Bronchial smooth muscle cell (primary cell): ENCODE data around the gene TNIP2. TPM values are rescaled to one million over a fixed set of nuclear protein-coding genes. Genes with fewer than 3 reads are reported as not detected.

Experiments
- total RNA-seq: library from RNA; depleted of rRNA; stranded (reverse); fragments of >200 nt; gene quantifications from 2 replicates; pipeline ENCODE4 v1.2.1, GENCODE V29; 2014

Gene TNIP2, protein sequence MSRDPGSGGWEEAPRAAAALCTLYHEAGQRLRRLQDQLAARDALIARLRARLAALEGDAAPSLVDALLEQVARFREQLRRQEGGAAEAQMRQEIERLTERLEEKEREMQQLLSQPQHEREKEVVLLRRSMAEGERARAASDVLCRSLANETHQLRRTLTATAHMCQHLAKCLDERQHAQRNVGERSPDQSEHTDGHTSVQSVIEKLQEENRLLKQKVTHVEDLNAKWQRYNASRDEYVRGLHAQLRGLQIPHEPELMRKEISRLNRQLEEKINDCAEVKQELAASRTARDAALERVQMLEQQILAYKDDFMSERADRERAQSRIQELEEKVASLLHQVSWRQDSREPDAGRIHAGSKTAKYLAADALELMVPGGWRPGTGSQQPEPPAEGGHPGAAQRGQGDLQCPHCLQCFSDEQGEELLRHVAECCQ
- 45.2 and 49.6 TPM in 2 replicates for total RNA-seq

DNA sequence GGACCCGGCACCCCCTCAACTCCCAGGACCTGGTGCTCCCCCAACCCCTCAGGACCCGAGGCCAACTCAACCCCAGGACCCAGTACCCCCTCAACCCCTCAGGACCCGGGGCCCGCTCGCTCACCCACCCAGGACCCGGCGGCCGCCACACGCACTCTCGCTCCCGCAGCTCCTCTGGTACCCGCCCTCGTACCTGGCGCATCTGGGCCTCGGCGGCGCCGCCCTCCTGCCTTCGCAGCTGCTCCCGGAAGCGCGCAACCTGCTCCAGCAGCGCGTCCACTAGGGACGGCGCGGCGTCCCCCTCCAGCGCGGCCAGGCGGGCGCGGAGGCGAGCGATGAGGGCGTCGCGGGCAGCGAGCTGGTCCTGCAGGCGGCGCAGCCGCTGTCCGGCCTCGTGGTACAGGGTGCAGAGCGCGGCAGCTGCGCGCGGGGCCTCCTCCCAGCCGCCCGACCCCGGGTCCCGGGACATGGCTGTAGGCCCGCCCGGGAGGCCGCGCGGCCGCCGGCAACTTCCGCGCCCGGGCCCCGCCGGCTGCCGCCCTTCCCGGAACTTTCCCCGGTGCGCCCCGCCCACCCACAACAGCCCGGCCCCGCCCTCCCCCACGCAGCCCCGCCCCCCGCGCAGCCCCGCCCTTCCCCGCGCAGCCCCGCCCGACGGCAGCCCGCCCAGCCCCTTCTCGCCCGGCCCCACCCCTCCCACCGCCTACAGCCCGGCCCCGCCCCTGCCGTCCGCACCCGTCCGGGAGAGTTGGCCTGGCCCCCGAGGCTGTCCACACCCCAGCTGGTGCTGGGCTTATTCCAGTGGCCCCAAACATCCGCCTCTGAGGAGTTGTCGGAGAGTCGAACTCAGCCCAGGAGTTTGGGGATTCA is at the start of gene TNIP2:
Gene TNIP2, minus strand, starts transcription at position 516 of the 870 bp plus-strand sequence. Its CDS starts 47 bp downstream, at position 469.

DNA sequence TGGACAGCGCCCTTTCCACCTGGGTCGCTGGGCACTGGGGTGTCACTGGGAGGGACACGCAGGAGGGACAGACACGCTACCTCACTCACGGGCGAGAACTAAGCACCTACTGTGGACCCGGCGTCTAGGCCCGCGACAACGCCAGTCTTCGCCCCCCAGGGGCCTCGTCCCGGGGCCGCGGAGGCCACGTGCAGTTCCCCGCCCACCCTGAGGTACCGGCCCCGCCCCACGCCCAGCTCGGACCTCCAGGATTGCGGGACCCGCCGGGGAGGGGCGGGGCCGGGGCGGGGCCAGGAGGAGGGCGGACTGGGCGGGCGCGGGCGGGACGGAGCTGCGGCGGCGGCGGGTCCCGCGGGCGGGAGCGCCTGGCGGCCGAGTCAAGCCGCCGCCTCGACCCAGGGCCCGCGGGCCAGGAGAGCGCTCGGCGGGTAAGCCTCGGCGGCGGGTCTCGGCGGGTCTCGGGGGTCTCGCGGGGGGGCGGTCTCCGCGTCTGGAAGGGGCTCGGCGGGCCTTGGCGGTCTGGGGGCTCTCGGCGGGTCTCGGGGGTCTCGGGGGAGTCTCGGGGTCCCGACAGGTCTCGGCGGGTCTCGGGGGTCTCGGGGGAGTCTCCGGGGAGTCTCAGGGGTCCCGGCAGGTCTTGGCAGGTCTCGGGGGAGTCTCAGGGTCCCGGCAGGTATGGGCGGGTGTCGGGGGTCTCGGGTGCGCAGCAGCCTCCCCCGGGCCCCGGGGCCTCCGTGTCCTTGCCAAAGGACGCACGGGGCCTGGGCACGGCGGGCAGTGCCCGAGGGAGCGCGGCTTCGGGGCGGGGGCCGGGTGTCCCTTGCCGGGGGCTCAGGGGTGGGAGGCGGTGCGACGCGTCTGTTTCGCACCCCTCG is 36.8 kb upstream of the TNIP2 start, which contains the start of gene SH3BP2:
Gene SH3BP2, plus strand, starts transcription at position 375 of the 875 bp plus-strand sequence. CDS start 27,533 bp downstream, outside the sequence.

Other genes starting within 250 kb of the TNIP2 start
- 8.6 and 9.1 TPM in 2 replicates for gene FAM193A, start 219.7 kb downstream of the TNIP2 start, total RNA-seq
- 9.0 and 14.7 TPM in 2 replicates for gene SH3BP2, start 36.7 kb upstream of the TNIP2 start, total RNA-seq
- gene ADD1, start 87.5 kb upstream of the TNIP2 start, total RNA-seq = 146 and 183 TPM in 2 replicates
- 13.2 and 17.8 TPM in 2 replicates for gene NOP14, start 207.1 kb upstream of the TNIP2 start, total RNA-seq
- gene GRK4, start 207.2 kb upstream of the TNIP2 start, total RNA-seq = 6.4 and 6.8 TPM in 2 replicates